ENCODE data around the gene KATNA1.

Gene KATNA1

GRCh38 chr6:149559389-149559788 lies 89.1 kb downstream of the KATNA1 start:
- H3K27ac ChIP-seq: no peak overlapping the region
- TF ChIP-seq CTCF (IDR thresholded peaks at IDR 0.05): no peak
- no peak for TF ChIP-seq ZFX (IDR thresholded peaks at IDR 0.05; ENCODE audit: borderline replicate concordance)

- H3K27ac ChIP-seq: no peak overlapping the region
- no peak for TF ChIP-seq CTCF (IDR thresholded peaks at IDR 0.05)
Observed at GRCh38 chr6:149558029-149558428, 90.5 kb downstream of the KATNA1 start.

GRCh38 chr6:149551920-149552319 lies 96.6 kb downstream of the KATNA1 start:
- no peak overlapping the region for H3K27ac ChIP-seq
- TF ChIP-seq CTCF (IDR thresholded peaks at IDR 0.05) (no peak), ZFX (IDR thresholded peaks at IDR 0.05; ENCODE audit: borderline replicate concordance) (no peak)

- H3K27ac ChIP-seq: peak within 1 kb of the TSS; percentile 97
- TF ChIP-seq ZFX (IDR thresholded peaks at IDR 0.05; ENCODE audit: borderline replicate concordance): no peak
- peak; percentile 90 for TF ChIP-seq CTCF (IDR thresholded peaks at IDR 0.05)
Observed at GRCh38 chr6:149545754-149546471, 102.6 kb downstream of the KATNA1 start, which contains the start of gene PPIL4. PPIL4 (minus strand) TSS chr6:149546043; CDS start chr6:149546005, 38 bp downstream.

- peak overlapping the region; percentile 97 for H3K27ac ChIP-seq
- peak; percentile 12; the same call in 1 of the 2 replicates for TF ChIP-seq CTCF (IDR thresholded peaks at IDR 0.05)
- no peak for TF ChIP-seq ZFX (IDR thresholded peaks at IDR 0.05; ENCODE audit: borderline replicate concordance)
Observed at GRCh38 chr6:149545258-149545753, 103.2 kb downstream of the KATNA1 start.

Data from 22Rv1 (cell line).